HEK293 (cell line): ENCODE data around the gene DNAH12.

Experiments used
- CTCF ChIA-PET: fragments of 350-600 bp; formaldehyde crosslinking; extraction: SDS; loops from one replicate; lab custom pipeline; 2021; ENCODE audit warnings: antibody characterized with exemption; lab: Yijun Ruan, JAX
- POLR2A ChIA-PET: fragments of 300-600 bp; formaldehyde crosslinking; extraction: SDS; loops from one replicate; lab custom pipeline; 2020; ENCODE audit warnings: antibody characterized with exemption, inconsistent platforms; lab: Yijun Ruan, JAX
- H3K27ac ChIP-seq: fragments of 200-500 bp; sonication (Bioruptor generic); 2 replicates; pipeline ENCODE4 v1.5.1; 2014; ENCODE audit warnings: low read depth, low read length, control low read depth, inconsistent platforms; ENCODE audit errors: extremely low read depth
- H3K36me3 ChIP-seq, 2 experiments: fragments of 200-500 bp in 1 of 2; sonication (Bioruptor generic) in 1 of 2; 1 replicate in 1 of 2; 2 replicates in 1 of 2; pipeline ENCODE4 v1.5.1; 2014 to 2017; ENCODE audit warnings: inconsistent platforms in 2 of 2, low read length in 2 of 2; ENCODE audit not compliant: control insufficient read depth in 2 of 2, insufficient read depth in 1 of 2
- H3K4me1 ChIP-seq: fragments of 200-500 bp; sonication (Bioruptor generic); 2 replicates; pipeline ENCODE4 v1.5.1; 2014; ENCODE audit warnings: mild to moderate bottlenecking, low read length, inconsistent platforms; ENCODE audit not compliant: control insufficient read depth, insufficient read depth
- H3K4me3 ChIP-seq: 2 replicates; pipeline ENCODE4 v1.5.1; 2011; ENCODE audit warnings: low read depth, mild to moderate bottlenecking, control low read depth, low read length, moderate library complexity
- H3K9me3 ChIP-seq: fragments of 200-500 bp; sonication (Bioruptor generic); 2 replicates; pipeline ENCODE4 v1.5.1; 2014; ENCODE audit warnings: low read depth, low read length, inconsistent platforms; ENCODE audit not compliant: control insufficient read depth, insufficient read depth
- BCL11B ChIP-seq: fragments of 450-650 bp; formaldehyde crosslinking; IDR thresholded peaks from 2 replicates; pipeline ENCODE4 v1.5.1; 2016; ENCODE audit warnings: low read depth, missing biosample characterization, missing genetic modification characterization
- EGR2 ChIP-seq: fragments of 450-650 bp; formaldehyde crosslinking; IDR thresholded peaks from 2 replicates; pipeline ENCODE4 v1.5.1; 2016; ENCODE audit warnings: low read depth, missing biosample characterization, missing genetic modification characterization
- KLF8 ChIP-seq: fragments of 450-650 bp; formaldehyde crosslinking; IDR thresholded peaks from 2 replicates; pipeline ENCODE4 v1.5.1; 2016; ENCODE audit warnings: missing biosample characterization, missing genetic modification characterization
- SALL2 ChIP-seq: fragments of 450-650 bp; formaldehyde crosslinking; IDR thresholded peaks from 2 replicates; pipeline ENCODE4 v1.5.0; 2017; ENCODE audit warnings: missing biosample characterization, mild to moderate bottlenecking, missing genetic modification characterization, borderline replicate concordance
- SCRT1 ChIP-seq: fragments of 450-650 bp; formaldehyde crosslinking; IDR thresholded peaks from 2 replicates; pipeline ENCODE4 v1.5.1; 2016; ENCODE audit warnings: missing biosample characterization, missing genetic modification characterization, borderline replicate concordance
- ZBTB49 ChIP-seq: fragments of 450-650 bp; formaldehyde crosslinking; IDR thresholded peaks from 2 replicates; pipeline ENCODE4 v1.5.1; 2016; ENCODE audit warnings: missing biosample characterization, missing genetic modification characterization, low read depth
- ZFP69B ChIP-seq: fragments of 450-650 bp; formaldehyde crosslinking; IDR thresholded peaks from 2 replicates; pipeline ENCODE4 v1.5.1; 2016; ENCODE audit warnings: missing biosample characterization, missing genetic modification characterization
- ZNF311 ChIP-seq: fragments of 450-650 bp; formaldehyde crosslinking; IDR thresholded peaks from 2 replicates; pipeline ENCODE4 v1.5.1; 2017; ENCODE audit warnings: missing biosample characterization, missing genetic modification characterization, borderline replicate concordance
- ZNF350 ChIP-seq: fragments of 450-650 bp; formaldehyde crosslinking; IDR thresholded peaks from 2 replicates; pipeline ENCODE4 v1.5.0; 2017; ENCODE audit warnings: missing biosample characterization, mild to moderate bottlenecking, missing genetic modification characterization
- ZNF426 ChIP-seq: fragments of 450-650 bp; formaldehyde crosslinking; IDR thresholded peaks from 2 replicates; pipeline ENCODE4 v1.5.1; 2017; ENCODE audit warnings: missing biosample characterization, missing genetic modification characterization, mild to moderate bottlenecking, inconsistent platforms, moderate library complexity
- ZNF561 ChIP-seq: fragments of 450-650 bp; IDR thresholded peaks from 2 replicates; pipeline ENCODE4 v1.5.1; 2018; ENCODE audit warnings: missing biosample characterization, missing genetic modification characterization, borderline replicate concordance
- ZNF623 ChIP-seq: fragments of 450-650 bp; formaldehyde crosslinking; IDR thresholded peaks from 2 replicates; pipeline ENCODE4 v1.5.1; 2016; ENCODE audit warnings: missing biosample characterization, missing genetic modification characterization
- ZNF837 ChIP-seq: fragments of 450-650 bp; formaldehyde crosslinking; IDR thresholded peaks from 2 replicates; pipeline ENCODE4 v1.5.1; 2016; ENCODE audit warnings: missing biosample characterization, missing genetic modification characterization
- ZSCAN18 ChIP-seq: fragments of 450-650 bp; formaldehyde crosslinking; IDR thresholded peaks from 2 replicates; pipeline ENCODE4 v1.5.1; 2016; ENCODE audit warnings: missing biosample characterization, missing genetic modification characterization
- ZXDB ChIP-seq: fragments of 450-650 bp; formaldehyde crosslinking; IDR thresholded peaks from 2 replicates; pipeline ENCODE4 v1.5.1; 2016; ENCODE audit warnings: missing biosample characterization, missing genetic modification characterization
- TF ChIP-seq, protein P1 (sequence below): fragments of 450-650 bp; formaldehyde crosslinking; optimal IDR thresholded peaks from 2 replicates; pipeline ENCODE3; 2016; ENCODE audit warnings: missing biosample characterization, mild to moderate bottlenecking, missing genetic modification characterization
- TF ChIP-seq, protein P2 (sequence below): fragments of 450-650 bp; formaldehyde crosslinking; IDR thresholded peaks from 2 replicates; pipeline ENCODE4 v1.5.1; 2016; ENCODE audit warnings: missing biosample characterization, missing genetic modification characterization
- TF ChIP-seq, protein P3 (sequence below): fragments of 450-650 bp; formaldehyde crosslinking; IDR thresholded peaks from 2 replicates; pipeline ENCODE4; 2016; ENCODE audit warnings: missing biosample characterization, missing genetic modification characterization
- TF ChIP-seq, protein P4 (sequence below): fragments of 450-650 bp; formaldehyde crosslinking; IDR thresholded peaks from 2 replicates; pipeline ENCODE4 v1.5.1; 2017; ENCODE audit warnings: missing biosample characterization, missing genetic modification characterization
- TF ChIP-seq, protein P5 (sequence below): fragments of 450-650 bp; formaldehyde crosslinking; IDR thresholded peaks from 2 replicates; pipeline ENCODE4 v1.5.0; 2017; ENCODE audit warnings: missing biosample characterization, missing genetic modification characterization, borderline replicate concordance
- TF ChIP-seq, protein P6 (sequence below): fragments of 450-650 bp; formaldehyde crosslinking; IDR thresholded peaks from 2 replicates; pipeline ENCODE4 v1.5.1; 2016; ENCODE audit warnings: missing biosample characterization, missing genetic modification characterization

Gene DNAH12

GRCh38 chr3:57530071-57530608 is 14.0 kb downstream of the DNAH12 start:
- no peaks in the 10 kb centered on the region for H3K4me1 ChIP-seq
- H3K9me3 ChIP-seq = no peaks in the 10 kb centered on the region
- no peak overlapping the region for H3K4me3 ChIP-seq
- ChIA-PET POLR2A (no interaction called here), CTCF (interaction anchor here (0.7 kb wide), 1 partner anchor 32 kb away, joined by 3 read pairs; no protein-coding TSS in a partner anchor)
- TF ChIP-seq ZNF837 = no peak
- no peak for TF ChIP-seq BCL11B (tag by site-specific recombination)
- TF ChIP-seq KLF8 (tag by site-specific recombination) = no peak
- TF ChIP-seq, protein P1, sequence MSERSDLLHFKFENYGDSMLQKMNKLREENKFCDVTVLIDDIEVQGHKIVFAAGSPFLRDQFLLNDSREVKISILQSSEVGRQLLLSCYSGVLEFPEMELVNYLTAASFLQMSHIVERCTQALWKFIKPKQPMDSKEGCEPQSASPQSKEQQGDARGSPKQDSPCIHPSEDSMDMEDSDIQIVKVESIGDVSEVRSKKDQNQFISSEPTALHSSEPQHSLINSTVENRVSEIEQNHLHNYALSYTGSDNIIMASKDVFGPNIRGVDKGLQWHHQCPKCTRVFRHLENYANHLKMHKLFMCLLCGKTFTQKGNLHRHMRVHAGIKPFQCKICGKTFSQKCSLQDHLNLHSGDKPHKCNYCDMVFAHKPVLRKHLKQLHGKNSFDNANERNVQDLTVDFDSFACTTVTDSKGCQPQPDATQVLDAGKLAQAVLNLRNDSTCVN = no peak
- TF ChIP-seq ZBTB49 = no peak
- TF ChIP-seq EGR2 (tag by site-specific recombination) = no peak
- TF ChIP-seq ZNF623 = no peak
- no peak for TF ChIP-seq ZSCAN18
- TF ChIP-seq, protein P2, sequence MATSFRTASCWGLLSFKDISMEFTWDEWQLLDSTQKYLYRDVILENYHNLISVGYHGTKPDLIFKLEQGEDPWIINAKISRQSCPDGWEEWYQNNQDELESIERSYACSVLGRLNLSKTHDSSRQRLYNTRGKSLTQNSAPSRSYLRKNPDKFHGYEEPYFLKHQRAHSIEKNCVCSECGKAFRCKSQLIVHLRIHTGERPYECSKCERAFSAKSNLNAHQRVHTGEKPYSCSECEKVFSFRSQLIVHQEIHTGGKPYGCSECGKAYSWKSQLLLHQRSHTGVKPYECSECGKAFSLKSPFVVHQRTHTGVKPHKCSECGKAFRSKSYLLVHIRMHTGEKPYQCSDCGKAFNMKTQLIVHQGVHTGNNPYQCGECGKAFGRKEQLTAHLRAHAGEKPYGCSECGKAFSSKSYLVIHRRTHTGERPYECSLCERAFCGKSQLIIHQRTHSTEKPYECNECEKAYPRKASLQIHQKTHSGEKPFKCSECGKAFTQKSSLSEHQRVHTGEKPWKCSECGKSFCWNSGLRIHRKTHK (tag by site-specific recombination) = no peak
- TF ChIP-seq SALL2 (tag by site-specific recombination) = no peak
- TF ChIP-seq ZNF311 (tag by site-specific recombination) = no peak
- no peak for TF ChIP-seq ZNF561 (tag by site-specific recombination)
- TF ChIP-seq, protein P3, sequence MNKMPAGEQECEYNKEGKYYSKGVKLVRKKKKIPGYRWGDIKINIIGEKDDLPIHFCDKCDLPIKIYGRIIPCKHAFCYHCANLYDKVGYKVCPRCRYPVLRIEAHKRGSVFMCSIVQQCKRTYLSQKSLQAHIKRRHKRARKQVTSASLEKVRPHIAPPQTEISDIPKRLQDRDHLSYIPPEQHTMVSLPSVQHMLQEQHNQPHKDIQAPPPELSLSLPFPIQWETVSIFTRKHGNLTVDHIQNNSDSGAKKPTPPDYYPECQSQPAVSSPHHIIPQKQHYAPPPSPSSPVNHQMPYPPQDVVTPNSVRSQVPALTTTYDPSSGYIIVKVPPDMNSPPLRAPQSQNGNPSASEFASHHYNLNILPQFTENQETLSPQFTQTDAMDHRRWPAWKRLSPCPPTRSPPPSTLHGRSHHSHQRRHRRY = no peak
- TF ChIP-seq, protein P4, sequence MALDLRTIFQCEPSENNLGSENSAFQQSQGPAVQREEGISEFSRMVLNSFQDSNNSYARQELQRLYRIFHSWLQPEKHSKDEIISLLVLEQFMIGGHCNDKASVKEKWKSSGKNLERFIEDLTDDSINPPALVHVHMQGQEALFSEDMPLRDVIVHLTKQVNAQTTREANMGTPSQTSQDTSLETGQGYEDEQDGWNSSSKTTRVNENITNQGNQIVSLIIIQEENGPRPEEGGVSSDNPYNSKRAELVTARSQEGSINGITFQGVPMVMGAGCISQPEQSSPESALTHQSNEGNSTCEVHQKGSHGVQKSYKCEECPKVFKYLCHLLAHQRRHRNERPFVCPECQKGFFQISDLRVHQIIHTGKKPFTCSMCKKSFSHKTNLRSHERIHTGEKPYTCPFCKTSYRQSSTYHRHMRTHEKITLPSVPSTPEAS (tag by site-specific recombination) = no peak
- no peak for TF ChIP-seq ZXDB (tag by site-specific recombination)
- no peaks in the 10 kb centered on the region for H3K36me3 ChIP-seq
- no peak overlapping the region for H3K27ac ChIP-seq

DNA sequence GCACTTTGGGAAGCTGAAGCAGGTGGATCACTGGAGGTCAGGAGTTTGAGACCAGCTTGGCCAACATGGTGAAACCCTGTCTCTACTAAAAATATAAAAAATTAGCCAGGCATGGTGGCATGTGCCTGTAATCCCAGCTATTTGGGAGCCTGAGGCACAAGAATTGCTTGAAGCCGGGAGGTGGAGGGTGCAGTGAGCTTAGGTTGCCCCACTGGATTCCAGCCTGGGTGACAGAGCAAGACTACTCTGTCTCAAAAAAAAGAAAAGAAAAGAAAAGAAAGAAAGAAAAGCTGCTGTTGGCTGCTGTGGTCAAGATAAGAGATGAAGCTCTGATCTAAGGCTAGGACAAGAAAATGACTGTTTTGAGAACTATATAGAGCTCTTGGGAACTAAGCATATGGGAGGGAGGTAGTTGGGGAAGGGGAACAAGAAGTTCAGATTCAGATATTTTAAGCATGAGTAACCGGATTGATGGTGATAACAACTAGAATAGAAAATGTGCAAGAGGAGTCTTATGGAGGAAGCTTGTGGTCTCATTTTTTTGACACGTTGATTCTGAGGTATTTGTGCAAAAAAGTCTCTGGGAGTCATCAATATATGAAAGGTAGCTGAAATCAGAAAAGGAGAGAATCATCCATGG is 25.7 kb downstream of the DNAH12 start:
- H3K27ac ChIP-seq = no peak overlapping the region
- H3K9me3 ChIP-seq = no peaks in the 10 kb centered on the region
- no peaks in the 10 kb centered on the region for H3K36me3 ChIP-seq
- CTCF ChIA-PET = interaction anchor here (0.6 kb wide), 1 partner anchor 24 kb away, joined by 3 read pairs; no protein-coding TSS in a partner anchor
- POLR2A ChIA-PET = interaction anchor here (1.0 kb wide), 1 partner anchor 39 kb away, joined by 3 read pairs; no protein-coding TSS in a partner anchor
- no peaks in the 10 kb centered on the region for H3K4me1 ChIP-seq
- no peak overlapping the region for H3K4me3 ChIP-seq
- TF ChIP-seq ZNF426 = no peak
- TF ChIP-seq ZFP69B = no peak
- no peak for TF ChIP-seq ZNF350 (tag by site-specific recombination)
- no peak for TF ChIP-seq SCRT1 (tag by site-specific recombination)
- TF ChIP-seq, protein P5, sequence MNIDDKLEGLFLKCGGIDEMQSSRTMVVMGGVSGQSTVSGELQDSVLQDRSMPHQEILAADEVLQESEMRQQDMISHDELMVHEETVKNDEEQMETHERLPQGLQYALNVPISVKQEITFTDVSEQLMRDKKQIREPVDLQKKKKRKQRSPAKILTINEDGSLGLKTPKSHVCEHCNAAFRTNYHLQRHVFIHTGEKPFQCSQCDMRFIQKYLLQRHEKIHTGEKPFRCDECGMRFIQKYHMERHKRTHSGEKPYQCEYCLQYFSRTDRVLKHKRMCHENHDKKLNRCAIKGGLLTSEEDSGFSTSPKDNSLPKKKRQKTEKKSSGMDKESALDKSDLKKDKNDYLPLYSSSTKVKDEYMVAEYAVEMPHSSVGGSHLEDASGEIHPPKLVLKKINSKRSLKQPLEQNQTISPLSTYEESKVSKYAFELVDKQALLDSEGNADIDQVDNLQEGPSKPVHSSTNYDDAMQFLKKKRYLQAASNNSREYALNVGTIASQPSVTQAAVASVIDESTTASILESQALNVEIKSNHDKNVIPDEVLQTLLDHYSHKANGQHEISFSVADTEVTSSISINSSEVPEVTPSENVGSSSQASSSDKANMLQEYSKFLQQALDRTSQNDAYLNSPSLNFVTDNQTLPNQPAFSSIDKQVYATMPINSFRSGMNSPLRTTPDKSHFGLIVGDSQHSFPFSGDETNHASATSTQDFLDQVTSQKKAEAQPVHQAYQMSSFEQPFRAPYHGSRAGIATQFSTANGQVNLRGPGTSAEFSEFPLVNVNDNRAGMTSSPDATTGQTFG (tag by site-specific recombination) = no peak
- TF ChIP-seq, protein P6, sequence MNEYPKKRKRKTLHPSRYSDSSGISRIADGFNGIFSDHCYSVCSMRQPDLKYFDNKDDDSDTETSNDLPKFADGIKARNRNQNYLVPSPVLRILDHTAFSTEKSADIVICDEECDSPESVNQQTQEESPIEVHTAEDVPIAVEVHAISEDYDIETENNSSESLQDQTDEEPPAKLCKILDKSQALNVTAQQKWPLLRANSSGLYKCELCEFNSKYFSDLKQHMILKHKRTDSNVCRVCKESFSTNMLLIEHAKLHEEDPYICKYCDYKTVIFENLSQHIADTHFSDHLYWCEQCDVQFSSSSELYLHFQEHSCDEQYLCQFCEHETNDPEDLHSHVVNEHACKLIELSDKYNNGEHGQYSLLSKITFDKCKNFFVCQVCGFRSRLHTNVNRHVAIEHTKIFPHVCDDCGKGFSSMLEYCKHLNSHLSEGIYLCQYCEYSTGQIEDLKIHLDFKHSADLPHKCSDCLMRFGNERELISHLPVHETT (tag by site-specific recombination) = no peak
